GM19043 (cell line): ENCODE data around the gene UBXN4.
"Not testable (repeated sequence)": the region's sequence is repeated elsewhere in the genome, so short reads cannot be mapped to it uniquely, and the experiment has no call there.

Source experiments
- ATAC-seq: cut with Tn5 transposase; IDR thresholded peaks from one replicate; pipeline ENCODE4 v1.9.1; 2021; ENCODE audit warnings: low read depth; ENCODE audit not compliant: unreplicated experiment

The UBXN4 gene

DNA sequence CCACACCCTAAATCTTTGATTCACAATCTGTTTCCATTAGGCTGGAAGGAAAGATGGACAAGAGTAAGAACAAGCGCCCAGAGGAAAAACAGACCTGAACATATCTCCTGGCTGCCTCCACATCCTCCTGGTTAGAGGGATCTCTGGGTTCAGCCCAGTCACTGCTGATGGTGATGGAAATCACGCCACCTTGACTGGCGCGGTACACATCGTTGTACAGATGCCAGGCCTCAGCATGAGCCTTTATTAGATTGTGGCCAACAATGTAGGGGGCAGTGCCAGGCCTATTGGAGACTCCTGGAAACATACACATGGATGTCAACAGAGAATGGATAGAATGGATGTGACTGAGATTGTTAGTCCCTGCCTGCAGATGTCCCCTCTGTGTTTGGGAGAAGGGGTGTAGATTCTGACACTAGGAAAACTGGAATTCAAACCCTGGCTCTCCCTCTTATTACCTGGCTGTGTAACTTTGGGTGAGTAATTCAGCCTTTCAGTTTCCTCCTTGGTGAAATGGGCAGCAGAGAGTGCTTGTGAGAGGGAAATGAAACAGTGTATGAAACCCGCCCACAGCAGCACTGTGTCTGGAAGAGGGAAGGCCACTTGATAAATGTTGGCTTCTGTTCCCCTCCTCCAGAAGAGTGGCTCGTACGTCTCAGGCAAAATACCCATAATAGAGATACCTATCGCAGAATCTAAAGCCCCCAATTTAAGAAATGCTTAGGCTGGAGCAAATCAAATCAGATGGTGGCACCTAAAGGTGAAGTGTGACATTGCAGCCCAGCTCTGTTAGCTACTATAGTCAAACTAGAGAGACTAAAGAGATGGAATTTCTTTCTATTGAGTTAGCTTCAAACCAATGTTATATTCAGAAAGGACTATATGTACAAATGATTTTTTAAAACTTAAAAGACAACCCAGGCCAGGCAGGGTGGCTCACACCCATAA, 59.1 kb downstream of the UBXN4 start:
- no peak for ATAC-seq

- no peak for ATAC-seq
Measured at GRCh38 chr2:135802350-135802749, 60.7 kb downstream of the UBXN4 start.

DNA sequence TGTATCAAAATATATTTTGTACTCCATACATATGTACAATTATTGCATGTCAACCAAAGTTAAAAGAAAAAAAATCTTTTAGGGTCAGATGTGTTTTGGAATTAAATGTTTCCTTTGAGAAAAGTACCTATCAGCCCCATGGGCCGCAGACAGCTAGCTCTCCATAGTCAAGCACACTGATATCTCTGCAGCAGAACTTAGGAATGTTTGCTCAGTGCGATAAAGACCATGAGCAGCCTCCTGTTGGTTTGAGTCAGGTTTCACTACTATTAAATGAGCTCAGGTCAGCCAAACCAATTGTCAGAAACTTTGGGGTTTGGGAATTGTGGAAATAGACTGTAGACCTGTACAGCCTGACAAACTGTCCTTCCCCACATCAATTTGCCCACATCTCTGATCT, 61.6 kb downstream of the UBXN4 start:
- ATAC-seq: no peak

DNA sequence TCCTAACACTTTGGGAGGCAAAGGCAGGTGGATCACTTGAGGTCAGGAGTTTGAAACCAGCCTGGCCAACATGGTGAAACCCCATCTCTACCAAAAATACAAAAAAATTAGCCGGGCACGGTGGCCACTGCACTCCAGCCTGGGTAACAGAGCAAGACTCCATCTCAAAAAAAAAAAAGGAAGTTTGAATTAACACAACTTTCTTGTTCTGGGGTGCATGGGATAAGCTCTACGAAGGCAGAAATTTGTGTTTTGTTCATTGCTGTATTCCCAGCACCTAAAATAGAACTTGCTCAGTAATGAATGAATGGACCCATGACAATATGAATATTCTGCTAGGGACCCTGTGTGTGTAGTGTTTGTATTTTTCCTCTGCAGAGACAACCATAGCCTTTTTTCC, 66.2 kb downstream of the UBXN4 start:
- ATAC-seq: not testable (repeated sequence)

DNA sequence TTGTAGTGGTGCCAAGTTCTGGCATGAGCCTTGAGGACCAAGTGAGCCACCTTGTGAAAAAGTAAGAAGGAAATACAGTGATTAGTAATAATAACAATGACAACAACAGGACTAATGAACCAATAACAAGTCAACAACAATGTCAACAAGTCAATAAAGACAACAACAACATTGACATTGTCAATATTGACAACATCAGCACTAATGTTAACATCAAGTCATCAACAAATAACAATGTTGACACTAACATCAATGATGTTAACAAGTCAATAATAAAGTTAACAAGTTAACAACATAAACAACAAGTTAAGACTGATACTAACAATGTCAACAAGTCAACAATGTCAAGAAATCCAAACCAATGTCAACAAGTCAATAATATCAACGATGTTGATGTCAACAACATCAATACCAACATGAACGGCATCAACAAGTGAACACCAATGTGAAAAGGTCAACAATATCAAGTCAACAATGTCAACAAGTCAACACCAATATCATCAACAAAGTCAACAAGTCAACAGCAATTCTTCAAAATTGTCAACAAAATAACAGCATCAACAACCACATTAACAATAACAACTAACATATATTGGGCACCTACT, 71.4 kb downstream of the UBXN4 start:
- ATAC-seq: no peak

DNA sequence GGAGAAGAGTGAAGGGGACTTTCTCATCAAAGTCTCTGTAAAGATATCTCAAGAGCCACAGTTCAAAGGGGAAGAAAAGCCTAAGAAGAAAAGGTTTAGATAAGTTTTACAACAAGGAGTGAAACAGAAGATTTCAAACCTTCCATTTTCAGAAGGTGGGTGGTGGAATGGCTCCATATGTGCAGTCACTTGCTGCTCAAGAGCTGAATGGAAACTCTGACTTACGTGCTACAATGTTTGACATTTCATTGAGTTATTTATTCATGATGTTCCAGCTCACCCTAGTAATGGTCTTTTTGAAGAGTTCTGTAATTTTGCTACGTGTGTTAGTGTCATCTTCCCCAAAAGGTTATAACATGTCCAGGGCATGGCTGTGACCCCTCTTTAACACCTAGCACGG, 73.6 kb downstream of the UBXN4 start:
- ATAC-seq: no peak

DNA sequence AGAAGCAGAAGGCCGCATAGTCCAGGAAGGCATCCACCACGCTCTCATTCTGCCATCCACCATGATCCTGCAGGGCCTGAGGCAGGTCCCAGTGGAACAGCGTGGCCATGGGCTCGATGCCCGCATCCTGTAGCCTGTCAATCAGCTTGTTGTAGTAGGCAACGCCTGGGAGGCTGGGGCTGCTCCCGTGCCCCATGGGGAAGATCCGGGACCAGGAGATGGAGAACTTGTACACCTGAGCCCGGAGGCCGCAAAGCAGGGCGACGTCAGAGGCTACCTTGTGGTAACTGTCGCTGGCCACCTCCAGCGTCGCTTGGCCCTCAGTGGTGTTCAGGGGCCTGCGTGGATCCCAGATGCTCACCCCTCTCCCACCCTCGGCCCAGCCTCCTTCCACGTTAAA, 75.8 kb downstream of the UBXN4 start:
- no peak for ATAC-seq

DNA sequence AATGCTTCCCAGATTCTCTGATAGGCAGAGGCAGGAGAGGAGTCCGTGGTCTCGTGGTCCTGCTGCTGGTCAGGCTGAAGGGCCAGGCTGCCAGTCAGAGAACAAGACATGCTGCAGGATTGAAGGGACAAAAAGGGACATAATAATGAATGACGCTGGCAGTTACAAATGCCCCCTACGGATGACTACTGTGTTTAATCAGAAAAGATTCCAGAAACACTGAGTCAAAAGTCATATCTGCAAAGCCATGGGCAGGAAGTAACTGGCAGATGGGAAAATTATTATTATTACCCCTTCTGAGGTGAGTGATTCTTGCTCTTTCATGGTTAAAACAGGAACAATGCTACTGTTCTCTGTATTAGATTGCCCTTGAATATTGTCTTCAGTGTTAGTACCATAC, 76.3 kb downstream of the UBXN4 start:
- no peak for ATAC-seq

GRCh38 chr2:135818937-135819610, 77.4 kb downstream of the UBXN4 start:
- no peak for ATAC-seq

GRCh38 chr2:135820003-135820618, 78.5 kb downstream of the UBXN4 start:
- ATAC-seq: peak; percentile 83

- ATAC-seq: no peak
Measured at GRCh38 chr2:135821190-135821589, 79.5 kb downstream of the UBXN4 start.

- ATAC-seq: no peak
Measured at GRCh38 chr2:135822855-135823254, 81.2 kb downstream of the UBXN4 start.

- no peak for ATAC-seq
Measured at GRCh38 chr2:135825131-135825530, 83.5 kb downstream of the UBXN4 start.

DNA sequence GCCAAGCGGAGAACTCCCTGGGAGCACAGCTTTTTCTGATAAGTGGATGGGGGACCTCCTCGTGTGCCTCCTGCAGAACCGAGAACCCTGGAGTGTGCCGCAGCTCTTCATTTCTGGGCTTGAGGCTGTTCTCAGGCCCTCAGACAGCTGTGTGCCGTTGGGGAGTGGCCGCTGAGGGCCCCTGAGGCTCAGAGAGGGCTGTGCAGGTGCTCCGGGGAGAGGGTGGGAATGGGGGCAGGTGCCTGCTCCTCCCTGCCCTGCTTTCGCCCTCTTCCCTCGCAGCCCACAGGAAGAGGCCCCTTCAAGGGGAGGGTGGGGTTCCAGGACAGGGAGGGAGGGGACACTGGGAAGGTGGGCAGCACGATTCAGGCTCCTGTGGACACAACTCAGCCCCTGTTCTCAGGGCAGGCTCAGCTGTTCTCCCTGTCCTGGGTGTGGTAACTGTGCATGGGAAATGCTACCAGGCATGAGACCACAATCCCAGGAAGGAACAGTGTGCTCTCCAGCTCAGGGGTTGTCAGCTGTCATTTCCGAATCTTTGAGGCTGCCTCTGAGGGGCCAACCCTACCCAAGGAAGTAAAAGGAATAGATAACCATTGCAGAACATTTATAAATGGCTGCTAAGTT, 84.0 kb downstream of the UBXN4 start:
- ATAC-seq: no peak

DNA sequence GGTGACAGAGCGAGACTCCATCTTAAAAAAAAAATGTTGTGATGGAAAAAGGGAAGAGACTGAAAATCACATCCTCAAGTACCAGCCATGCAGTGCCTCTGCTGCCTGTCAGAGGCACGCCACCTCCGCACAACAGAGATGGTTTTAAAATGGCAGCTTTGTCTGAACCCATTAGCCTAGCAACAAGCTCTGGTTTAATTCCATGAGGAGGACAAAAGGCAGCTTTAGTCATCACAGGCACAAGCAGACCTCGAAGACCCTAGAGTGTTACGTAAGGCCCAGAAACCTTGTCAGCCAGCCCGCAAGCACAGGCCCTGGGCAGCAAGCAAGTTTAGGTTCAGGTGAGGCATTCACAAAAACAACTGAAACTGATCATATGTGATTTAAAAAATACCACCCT, 84.9 kb downstream of the UBXN4 start:
- ATAC-seq: no peak

DNA sequence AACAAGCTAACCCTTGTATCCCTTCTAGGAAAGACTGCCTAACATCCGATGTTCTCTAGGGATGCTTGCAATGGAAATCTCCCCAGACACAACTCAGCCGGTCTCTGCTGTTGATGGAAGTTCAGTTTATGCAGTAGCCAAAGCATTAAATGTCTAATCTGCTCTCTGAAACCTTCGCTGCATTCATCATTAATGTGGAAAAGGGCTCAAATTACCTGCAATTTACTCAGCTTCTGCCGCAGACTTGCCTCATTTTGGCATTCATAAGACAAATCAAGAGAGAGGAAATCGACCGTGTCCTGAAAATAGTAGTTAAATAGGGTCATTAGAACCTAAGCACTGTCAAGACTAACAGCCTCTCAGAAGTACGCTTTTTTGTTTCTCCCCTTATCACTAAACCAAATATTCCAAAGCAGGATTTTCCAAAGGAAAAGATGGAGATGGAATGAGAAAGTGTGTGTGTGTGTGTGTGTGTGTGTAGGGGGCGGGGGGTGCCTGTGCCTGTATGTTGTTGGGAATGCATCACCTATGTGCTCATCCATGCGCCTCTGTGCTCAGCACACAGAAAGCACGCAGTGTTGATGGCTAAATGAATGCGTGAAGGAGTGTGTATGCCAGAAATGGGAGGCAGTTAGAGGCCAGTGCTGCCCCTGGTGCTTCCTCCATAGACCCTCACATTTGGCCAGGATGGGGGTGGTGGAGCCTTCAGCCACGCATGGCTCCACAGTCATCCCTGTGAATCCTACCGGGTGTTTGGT, 87.9 kb downstream of the UBXN4 start:
- ATAC-seq: no peak

DNA sequence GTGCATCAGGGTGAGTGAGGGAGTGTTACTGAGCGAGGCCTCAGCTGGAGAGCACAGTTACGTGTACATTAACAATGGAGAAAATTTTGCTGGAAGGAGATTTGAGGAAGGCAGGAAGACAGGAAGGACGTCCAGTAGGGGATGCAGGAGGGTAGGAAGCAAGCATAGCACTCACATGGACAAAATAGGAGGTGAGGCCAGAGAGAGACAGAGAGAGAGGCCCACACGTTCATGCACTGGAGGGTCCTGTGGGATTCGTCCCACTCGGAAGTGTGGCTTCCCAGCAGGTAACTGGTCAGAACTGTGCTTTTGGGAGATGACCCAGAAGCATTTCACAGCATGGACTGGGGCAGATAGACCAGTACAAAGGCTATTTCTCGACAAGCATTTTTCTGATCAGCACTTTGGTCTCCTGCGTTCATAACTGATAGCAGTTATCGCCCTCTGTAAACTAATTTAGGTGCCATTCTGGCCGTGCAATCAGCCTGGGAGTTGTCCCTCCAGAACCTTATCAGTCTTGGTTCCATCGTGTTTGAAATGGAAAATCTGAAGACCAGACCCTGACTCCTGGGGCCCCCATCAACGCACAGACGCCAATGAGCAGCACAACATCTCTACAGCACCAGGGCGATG, 89.6 kb downstream of the UBXN4 start:
- ATAC-seq: no peak

- no peak for ATAC-seq
Measured at GRCh38 chr2:135832891-135833290, 91.2 kb downstream of the UBXN4 start.
